HFFc6 (cell line): ENCODE results near the gene DCN. TPM values are rescaled to one million over a fixed set of nuclear protein-coding genes. Genes with fewer than 3 reads are reported as not detected.

ENCODE experiments used
- DNase-seq: peaks from one replicate; pipeline ENCODE4 v3.0.0-alpha.2; 2018
- H3K27ac Mint-ChIP-seq: 2 replicates; pipeline ENCODE4 v1.8.0; 2020; ENCODE audit warnings: mild to moderate bottlenecking, mixed read lengths
- H3K27me3 Mint-ChIP-seq: 2 replicates; pipeline ENCODE4 v1.8.0; 2021; ENCODE audit warnings: mild to moderate bottlenecking, moderate library complexity, mixed read lengths; ENCODE audit not compliant: insufficient read depth
- H3K36me3 Mint-ChIP-seq: 2 replicates; pipeline ENCODE4 v1.8.0; 2021; ENCODE audit warnings: low read depth, mixed read lengths
- H3K4me1 Mint-ChIP-seq: 2 replicates; pipeline ENCODE4 v1.8.0; 2020; ENCODE audit warnings: low read depth, mixed read lengths
- H3K4me3 Mint-ChIP-seq: 2 replicates; pipeline ENCODE4 v1.8.0; 2020; ENCODE audit warnings: mild to moderate bottlenecking, moderate library complexity, mixed read lengths
- H3K9me3 Mint-ChIP-seq: 2 replicates; pipeline ENCODE4 v1.8.0; 2020; ENCODE audit warnings: mild to moderate bottlenecking, mixed read lengths
- CTCF ChIP-seq: fragments of 200-600 bp; sonication (generic); IDR thresholded peaks from 2 replicates; pipeline ENCODE4 v1.5.0; 2021; ENCODE audit warnings: antibody characterized with exemption, mild to moderate bottlenecking
- long read RNA-seq: library from polyadenylated mRNA; unstranded; transcript quantifications from one replicate; pipeline ENCODE4 v2.0.0, GENCODE V29; 2019
- total RNA-seq, 6 experiments: library from RNA; stranded (reverse); fragmentation: NEBNext Ultra II Directional; extraction: Animal tissue kit (Norgen Biotek cat#: 25700); gene quantifications; 2 replicates in 1 of 6; 3 replicates in 5 of 6; pipeline ENCODE4 v1.2.3, GENCODE V29; 2021

The DCN gene, protein sequence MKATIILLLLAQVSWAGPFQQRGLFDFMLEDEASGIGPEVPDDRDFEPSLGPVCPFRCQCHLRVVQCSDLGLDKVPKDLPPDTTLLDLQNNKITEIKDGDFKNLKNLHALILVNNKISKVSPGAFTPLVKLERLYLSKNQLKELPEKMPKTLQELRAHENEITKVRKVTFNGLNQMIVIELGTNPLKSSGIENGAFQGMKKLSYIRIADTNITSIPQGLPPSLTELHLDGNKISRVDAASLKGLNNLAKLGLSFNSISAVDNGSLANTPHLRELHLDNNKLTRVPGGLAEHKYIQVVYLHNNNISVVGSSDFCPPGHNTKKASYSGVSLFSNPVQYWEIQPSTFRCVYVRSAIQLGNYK
- 10 to 100 TPM; 20.4 to 58.8 (median 48.7) TPM for total RNA-seq
- long read RNA-seq, full-length matches to known transcripts = 11 of 14 reads
- long read RNA-seq, partial matches to known transcripts = 2 of 14 reads
- long read RNA-seq, other reads (novel, unspliced or antisense) = 1 of 14 reads

GRCh38 chr12:91182636-91183455, at the start of gene DCN:
TSS of gene DCN (minus strand) at chr12:91182817. CDS start at chr12:91178552, 4,265 bp downstream.
- Mint-ChIP-seq H3K27ac (peak within 1 kb of the TSS; percentile 82), H3K36me3 (no peaks in the 10 kb centered on the region), H3K4me1 (peaks cover 24% of the 10 kb centered on the region), H3K27me3 (no peaks in the 10 kb centered on the region), H3K4me3 (peak within 1 kb of the TSS; percentile 7), H3K9me3 (no peaks in the 10 kb centered on the region)
- no peak for TF ChIP-seq CTCF
- DNase-seq = peak; percentile 32

- TF ChIP-seq CTCF = no peak
- Mint-ChIP-seq H3K27ac (no peak overlapping the region), H3K36me3 (no peaks in the 10 kb centered on the region), H3K27me3 (no peaks in the 10 kb centered on the region), H3K4me3 (no peak overlapping the region), H3K4me1 (peaks cover 1% of the 10 kb centered on the region), H3K9me3 (no peaks in the 10 kb centered on the region)
- DNase-seq = no peak
These were observed 48.2 kb upstream of the DCN start for GRCh38 chr12:91230841-91231240.

GRCh38 chr12:91226951-91227350, 44.3 kb upstream of the DCN start:
- Mint-ChIP-seq H3K27me3 (no peaks in the 10 kb centered on the region), H3K27ac (no peak overlapping the region), H3K9me3 (no peaks in the 10 kb centered on the region), H3K4me1 (peaks cover 36% of the 10 kb centered on the region), H3K36me3 (no peaks in the 10 kb centered on the region), H3K4me3 (no peak overlapping the region)
- TF ChIP-seq CTCF = no peak
- no peak for DNase-seq

DNA sequence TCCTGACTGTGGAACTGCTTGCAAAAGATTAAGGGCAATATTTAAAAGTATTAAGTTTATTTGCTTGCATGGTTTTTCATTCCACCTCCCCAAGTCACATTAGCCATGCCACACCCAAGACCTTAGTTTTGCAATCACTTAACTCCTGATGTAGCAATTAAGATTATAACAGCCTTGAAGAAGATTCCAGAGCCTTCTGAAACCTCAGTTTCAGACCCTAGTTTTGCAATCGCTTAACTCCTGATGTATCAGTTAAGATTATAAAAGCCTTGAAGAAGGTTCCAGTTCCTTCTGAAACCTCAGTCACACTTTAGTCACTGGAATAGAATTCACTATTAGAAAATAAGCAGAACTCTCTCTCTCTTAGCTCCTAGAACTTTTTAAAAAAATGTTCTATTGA, 42.7 kb upstream of the DCN start:
- Mint-ChIP-seq H3K36me3 (no peaks in the 10 kb centered on the region), H3K4me3 (no peak overlapping the region), H3K27ac (no peak overlapping the region), H3K9me3 (no peaks in the 10 kb centered on the region), H3K4me1 (peaks cover 42% of the 10 kb centered on the region), H3K27me3 (no peaks in the 10 kb centered on the region)
- no peak for TF ChIP-seq CTCF
- no peak for DNase-seq

DNA sequence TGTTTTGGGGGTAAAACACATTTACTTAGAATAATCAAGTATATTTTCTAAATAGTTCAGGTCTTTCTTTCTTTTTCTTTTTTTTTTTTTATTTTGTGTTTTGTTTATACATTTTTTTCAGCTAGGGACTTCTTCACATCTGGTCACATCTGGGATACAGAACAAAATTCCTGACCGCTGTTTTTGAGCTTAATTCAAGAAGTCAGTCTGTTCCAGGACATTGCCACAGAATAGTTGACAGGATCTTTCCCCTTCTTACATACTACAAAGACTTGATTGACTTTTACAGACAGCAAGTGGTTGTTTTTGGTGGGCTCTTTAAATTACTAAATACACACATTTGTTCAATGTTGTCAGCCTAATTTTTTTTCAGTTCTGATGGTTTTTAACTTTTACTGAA, 41.8 kb upstream of the DCN start:
- Mint-ChIP-seq H3K4me3 (no peak overlapping the region), H3K9me3 (no peaks in the 10 kb centered on the region), H3K27ac (no peak overlapping the region), H3K27me3 (no peaks in the 10 kb centered on the region), H3K36me3 (no peaks in the 10 kb centered on the region), H3K4me1 (peaks cover 50% of the 10 kb centered on the region)
- no peak for TF ChIP-seq CTCF
- DNase-seq = no peak
